WTC11 (cell line): ENCODE results near the gene ACR. TPM values are rescaled to one million over a fixed set of nuclear protein-coding genes. Genes with fewer than 3 reads are reported as not detected.

Experiments
- ATAC-seq: fragments of 200-7000 bp; cut with Tn5 transposase; 2 replicates; pipeline ENCODE4 v1.10.0; 2021; ENCODE audit warnings: mild to moderate bottlenecking, moderate library complexity
- CTCF ChIA-PET: fragments of 300-600 bp; sonication (Branson Sonifier 250); formaldehyde crosslinking; loops from one replicate; lab custom pipeline; 2021; ENCODE audit warnings: antibody characterized with exemption; lab: Charles Lee
- POLR2A ChIA-PET: fragments of 350-600 bp; sonication (Branson Sonifier 250); formaldehyde crosslinking; loops from one replicate; lab custom pipeline; 2021; ENCODE audit warnings: antibody characterized with exemption; lab: Charles Lee
- DNase-seq: peaks from one replicate; pipeline ENCODE4 v3.0.0; 2021; ENCODE audit warnings: low spot score
- H3K27ac Mint-ChIP-seq: 2 replicates; pipeline ENCODE4 v1.8.0; 2021; ENCODE audit warnings: mixed read lengths
- H3K27me3 Mint-ChIP-seq: 2 replicates; pipeline ENCODE4 v1.8.0; 2021; ENCODE audit warnings: low read depth, mild to moderate bottlenecking, moderate library complexity, mixed read lengths
- H3K36me3 Mint-ChIP-seq: 2 replicates; pipeline ENCODE4 v1.8.0; 2021; ENCODE audit warnings: mixed read lengths
- H3K4me1 Mint-ChIP-seq: 2 replicates; pipeline ENCODE4 v1.8.0; 2022; ENCODE audit warnings: mixed read lengths
- H3K4me3 Mint-ChIP-seq: 2 replicates; pipeline ENCODE4 v1.8.0; 2021; ENCODE audit warnings: mild to moderate bottlenecking, moderate library complexity, mixed read lengths
- H3K9me3 Mint-ChIP-seq: 2 replicates; pipeline ENCODE4 v1.8.0; 2021; ENCODE audit warnings: mixed read lengths
- ELF4 ChIP-seq: sonication (generic); formaldehyde crosslinking; IDR thresholded peaks from 2 replicates; pipeline ENCODE4 v1.8.1; 2022; ENCODE audit warnings: low read depth, mild to moderate bottlenecking, moderate library complexity, missing genetic modification reagents
- EMX1 ChIP-seq: fragments of 250-450 bp; sonication (Bioruptor Pico); IDR thresholded peaks from 2 replicates; pipeline ENCODE4 v1.8.0; 2021; ENCODE audit warnings: mild to moderate bottlenecking
- ESRRA ChIP-seq: sonication (generic); formaldehyde crosslinking; IDR thresholded peaks from 2 replicates; pipeline ENCODE4 v1.8.1; 2022; ENCODE audit warnings: mild to moderate bottlenecking, missing genetic modification reagents, borderline replicate concordance
- ETV6 ChIP-seq: sonication (generic); formaldehyde crosslinking; IDR thresholded peaks from 2 replicates; pipeline ENCODE4 v1.8.1; 2022; ENCODE audit warnings: mild to moderate bottlenecking, missing genetic modification reagents
- GTF2I ChIP-seq: fragments of 250-450 bp; sonication (Bioruptor Pico); conservative IDR thresholded peaks from 2 replicates; pipeline ENCODE4 v1.4.0; 2021; ENCODE audit warnings: mild to moderate bottlenecking
- HMGA2 ChIP-seq: fragments of 250-450 bp; sonication (Bioruptor Pico); IDR thresholded peaks from 2 replicates; pipeline ENCODE4 v1.4.0; 2021; ENCODE audit warnings: mild to moderate bottlenecking, moderate library complexity
- JUN ChIP-seq: sonication (generic); formaldehyde crosslinking; IDR thresholded peaks from 2 replicates; pipeline ENCODE4 v1.8.0; 2023; ENCODE audit warnings: mild to moderate bottlenecking, missing genetic modification reagents
- KAT7 ChIP-seq: sonication (generic); formaldehyde crosslinking; IDR thresholded peaks from 2 replicates; pipeline ENCODE4 v1.8.1; 2023; ENCODE audit warnings: missing genetic modification reagents, mild to moderate bottlenecking, borderline replicate concordance
- MXD4 ChIP-seq: fragments of 250-450 bp; sonication (Bioruptor Pico); IDR thresholded peaks from 2 replicates; pipeline ENCODE4 v1.8.0; 2021; ENCODE audit warnings: mild to moderate bottlenecking, moderate library complexity, borderline replicate concordance
- MYBL2 ChIP-seq: sonication (generic); formaldehyde crosslinking; IDR thresholded peaks from 2 replicates; pipeline ENCODE4 v1.8.1; 2023; ENCODE audit warnings: mild to moderate bottlenecking, moderate library complexity, missing genetic modification reagents
- NR3C1 ChIP-seq: sonication (generic); formaldehyde crosslinking; conservative IDR thresholded peaks from 2 replicates; pipeline ENCODE4 v1.8.1; 2023; ENCODE audit warnings: low read depth, mild to moderate bottlenecking, missing genetic modification reagents
- SP1 ChIP-seq: sonication (generic); formaldehyde crosslinking; conservative IDR thresholded peaks from 2 replicates; pipeline ENCODE4 v1.8.1; 2022; ENCODE audit warnings: missing genetic modification reagents
- TCF7 ChIP-seq: sonication (generic); formaldehyde crosslinking; IDR thresholded peaks from 2 replicates; pipeline ENCODE4 v1.8.0; 2022; ENCODE audit warnings: mild to moderate bottlenecking, low read depth, missing genetic modification reagents, moderate library complexity
- ZNF121 ChIP-seq: sonication (generic); formaldehyde crosslinking; IDR thresholded peaks from 2 replicates; pipeline ENCODE4 v1.8.0; 2023; ENCODE audit warnings: missing genetic modification reagents
- ZNF232 ChIP-seq: sonication (generic); formaldehyde crosslinking; IDR thresholded peaks from 2 replicates; pipeline ENCODE4 v1.8.0; 2022; ENCODE audit warnings: mild to moderate bottlenecking, missing genetic modification reagents
- ZNF532 ChIP-seq: fragments of 250-450 bp; sonication (Bioruptor Pico); IDR thresholded peaks from 2 replicates; pipeline ENCODE4 v1.9.0; 2021; ENCODE audit warnings: mild to moderate bottlenecking, borderline replicate concordance
- ZNF671 ChIP-seq: fragments of 250-450 bp; sonication (Bioruptor Pico); IDR thresholded peaks from 2 replicates; pipeline ENCODE4 v1.8.0; 2021; ENCODE audit warnings: mild to moderate bottlenecking
- total RNA-seq: library from RNA; stranded (reverse); gene quantifications from 3 replicates; pipeline ENCODE4 v1.2.3, GENCODE V29; 2021
- TF ChIP-seq, protein P1 (sequence below): sonication (generic); formaldehyde crosslinking; IDR thresholded peaks from 2 replicates; pipeline ENCODE4 v1.8.0; 2022; ENCODE audit warnings: mild to moderate bottlenecking, missing genetic modification reagents
- TF ChIP-seq, protein P2 (sequence below): sonication (generic); formaldehyde crosslinking; IDR thresholded peaks from 2 replicates; pipeline ENCODE4 v1.8.1; 2022; ENCODE audit warnings: low read depth, mild to moderate bottlenecking, moderate library complexity, missing genetic modification reagents, borderline replicate concordance
- TF ChIP-seq, protein P3 (sequence below): sonication (generic); formaldehyde crosslinking; IDR thresholded peaks from 2 replicates; pipeline ENCODE4 v1.8.1; 2022; ENCODE audit warnings: missing genetic modification reagents, borderline replicate concordance

Gene ACR
- total RNA-seq, 1 experiment from 2014 or later: 0.46 TPM

DNA sequence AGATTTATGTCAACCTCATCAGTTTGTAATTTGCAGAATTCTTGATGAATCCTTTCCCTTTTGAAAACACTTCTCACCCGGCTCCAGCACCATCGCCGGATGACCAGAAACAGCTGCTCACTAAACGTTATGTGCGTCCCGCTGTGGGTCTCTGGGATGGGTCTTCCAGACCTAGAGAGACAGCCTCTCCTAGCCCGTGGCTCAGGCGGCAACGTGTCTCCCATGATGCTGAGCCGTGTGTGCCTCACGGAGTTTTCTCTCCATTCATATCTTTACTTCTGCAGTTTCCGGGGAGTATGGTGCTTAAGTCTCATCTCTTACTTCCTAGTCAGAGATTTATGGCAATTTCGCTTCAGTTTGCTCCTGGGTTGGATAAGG is 25.0 kb upstream of the ACR start:
- ATAC-seq: no peak
- DNase-seq: no peak
- Mint-ChIP-seq H3K4me3 (no peak overlapping the region), H3K9me3 (no peaks in the 10 kb centered on the region), H3K27ac (no peak overlapping the region), H3K27me3 (peaks cover 15% of the 10 kb centered on the region), H3K36me3 (no peaks in the 10 kb centered on the region), H3K4me1 (no peaks in the 10 kb centered on the region)
- ChIA-PET POLR2A (no interaction called here), CTCF (no interaction called here)
- TF ChIP-seq ZNF121 (CRISPR knock-in tag) (no peak), TCF7 (CRISPR knock-in tag) (no peak)

GRCh38 chr22:50713571-50714056 is 24.4 kb upstream of the ACR start:
- POLR2A ChIA-PET: no interaction called here
- no peak for DNase-seq
- ATAC-seq: no peak
- no peaks in the 10 kb centered on the region for H3K36me3 Mint-ChIP-seq
- H3K9me3 Mint-ChIP-seq: no peaks in the 10 kb centered on the region
- CTCF ChIA-PET: interaction anchor here (1.4 kb wide), 1 partner anchor 61 kb away, joined by 4 read pairs; no protein-coding TSS in a partner anchor
- no peak overlapping the region for H3K4me3 Mint-ChIP-seq
- no peaks in the 10 kb centered on the region for H3K4me1 Mint-ChIP-seq
- no peak for TF ChIP-seq ESRRA
- H3K27me3 Mint-ChIP-seq: peaks cover 21% of the 10 kb centered on the region
- H3K27ac Mint-ChIP-seq: no peak overlapping the region

DNA sequence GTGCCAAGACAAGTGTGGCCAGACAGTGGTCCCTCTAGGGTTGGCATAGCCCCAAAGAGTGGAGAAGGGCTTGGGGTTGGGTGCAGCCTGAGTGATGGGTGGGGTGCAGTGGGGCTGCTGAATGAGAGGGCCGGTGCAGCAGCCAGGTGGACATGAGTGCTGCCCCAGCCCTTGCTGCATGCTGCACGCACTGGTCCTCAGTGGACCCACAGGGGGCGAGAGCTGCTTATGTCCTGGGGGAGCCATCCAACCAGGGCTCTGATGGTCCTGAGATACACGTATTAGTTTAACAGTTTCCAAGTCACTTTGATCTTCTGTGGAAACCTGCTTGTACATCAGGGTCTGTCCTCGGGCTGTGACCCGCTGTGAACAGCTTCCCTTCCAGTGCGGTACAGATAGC is 23.9 kb upstream of the ACR start:
- peaks cover 26% of the 10 kb centered on the region for H3K27me3 Mint-ChIP-seq

More for the DNA sequence above, 23.9 kb upstream of the ACR start:
- Mint-ChIP-seq H3K36me3 (no peaks in the 10 kb centered on the region), H3K4me1 (no peaks in the 10 kb centered on the region), H3K27ac (no peak overlapping the region), H3K4me3 (no peak overlapping the region), H3K9me3 (no peaks in the 10 kb centered on the region)
- DNase-seq: no peak
- ATAC-seq: no peak
- CTCF ChIA-PET: interaction anchor here (0.9 to 1.4 kb wide), 3 partner anchors 12 to 61 kb away, joined by 3 to 4 read pairs (median 4); no protein-coding TSS in a partner anchor
- POLR2A ChIA-PET: no interaction called here
- TF ChIP-seq ELF4 (CRISPR knock-in tag) (no peak), ZNF232 (no peak), ESRRA (no peak), NR3C1 (CRISPR knock-in tag) (no peak), MXD4 (CRISPR knock-in tag) (no peak), KAT7 (CRISPR knock-in tag) (no peak), ZNF671 (CRISPR knock-in tag) (no peak), SP1 (CRISPR knock-in tag) (no peak), MYBL2 (CRISPR knock-in tag) (no peak), GTF2I (no peak), ZNF532 (no peak), ETV6 (CRISPR knock-in tag) (no peak), JUN (no peak), EMX1 (no peak), HMGA2 (no peak)
- TF ChIP-seq, protein P1, sequence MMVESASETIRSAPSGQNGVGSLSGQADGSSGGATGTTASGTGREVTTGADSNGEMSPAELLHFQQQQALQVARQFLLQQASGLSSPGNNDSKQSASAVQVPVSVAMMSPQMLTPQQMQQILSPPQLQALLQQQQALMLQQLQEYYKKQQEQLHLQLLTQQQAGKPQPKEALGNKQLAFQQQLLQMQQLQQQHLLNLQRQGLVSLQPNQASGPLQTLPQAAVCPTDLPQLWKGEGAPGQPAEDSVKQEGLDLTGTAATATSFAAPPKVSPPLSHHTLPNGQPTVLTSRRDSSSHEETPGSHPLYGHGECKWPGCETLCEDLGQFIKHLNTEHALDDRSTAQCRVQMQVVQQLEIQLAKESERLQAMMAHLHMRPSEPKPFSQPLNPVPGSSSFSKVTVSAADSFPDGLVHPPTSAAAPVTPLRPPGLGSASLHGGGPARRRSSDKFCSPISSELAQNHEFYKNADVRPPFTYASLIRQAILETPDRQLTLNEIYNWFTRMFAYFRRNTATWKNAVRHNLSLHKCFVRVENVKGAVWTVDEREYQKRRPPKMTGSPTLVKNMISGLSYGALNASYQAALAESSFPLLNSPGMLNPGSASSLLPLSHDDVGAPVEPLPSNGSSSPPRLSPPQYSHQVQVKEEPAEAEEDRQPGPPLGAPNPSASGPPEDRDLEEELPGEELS (CRISPR knock-in tag): no peak
- TF ChIP-seq, protein P2, sequence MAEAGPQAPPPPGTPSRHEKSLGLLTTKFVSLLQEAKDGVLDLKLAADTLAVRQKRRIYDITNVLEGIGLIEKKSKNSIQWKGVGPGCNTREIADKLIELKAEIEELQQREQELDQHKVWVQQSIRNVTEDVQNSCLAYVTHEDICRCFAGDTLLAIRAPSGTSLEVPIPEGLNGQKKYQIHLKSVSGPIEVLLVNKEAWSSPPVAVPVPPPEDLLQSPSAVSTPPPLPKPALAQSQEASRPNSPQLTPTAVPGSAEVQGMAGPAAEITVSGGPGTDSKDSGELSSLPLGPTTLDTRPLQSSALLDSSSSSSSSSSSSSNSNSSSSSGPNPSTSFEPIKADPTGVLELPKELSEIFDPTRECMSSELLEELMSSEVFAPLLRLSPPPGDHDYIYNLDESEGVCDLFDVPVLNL: no peak
- TF ChIP-seq, protein P3, sequence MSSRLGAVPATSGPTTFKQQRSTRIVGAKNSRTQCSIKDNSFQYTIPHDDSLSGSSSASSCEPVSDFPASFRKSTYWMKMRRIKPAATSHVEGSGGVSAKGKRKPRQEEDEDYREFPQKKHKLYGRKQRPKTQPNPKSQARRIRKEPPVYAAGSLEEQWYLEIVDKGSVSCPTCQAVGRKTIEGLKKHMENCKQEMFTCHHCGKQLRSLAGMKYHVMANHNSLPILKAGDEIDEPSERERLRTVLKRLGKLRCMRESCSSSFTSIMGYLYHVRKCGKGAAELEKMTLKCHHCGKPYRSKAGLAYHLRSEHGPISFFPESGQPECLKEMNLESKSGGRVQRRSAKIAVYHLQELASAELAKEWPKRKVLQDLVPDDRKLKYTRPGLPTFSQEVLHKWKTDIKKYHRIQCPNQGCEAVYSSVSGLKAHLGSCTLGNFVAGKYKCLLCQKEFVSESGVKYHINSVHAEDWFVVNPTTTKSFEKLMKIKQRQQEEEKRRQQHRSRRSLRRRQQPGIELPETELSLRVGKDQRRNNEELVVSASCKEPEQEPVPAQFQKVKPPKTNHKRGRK (CRISPR knock-in tag): no peak
- TF ChIP-seq, all 79 proteins: peak for 0
